ENCODE measurements around the gene CERKL.

- TF ChIP-seq CTCF (IDR thresholded peaks at IDR 0.05), result no peak
- TF ChIP-seq POLR2A (IDR thresholded peaks at IDR 0.05), result no peak
These were observed 24.0 kb downstream of the CERKL start for GRCh38 chr2:181632733-181633401.
